ENCODE results near the gene SNN. TPM values are rescaled to one million over a fixed set of nuclear protein-coding genes. Genes with fewer than 3 reads are reported as not detected.
A peak's percentile ranks its signal among the peaks of the same experiment; 100 is the strongest.

The SNN gene
- total RNA-seq, 1 donor from 2014 or later = 38.3 TPM

DNA sequence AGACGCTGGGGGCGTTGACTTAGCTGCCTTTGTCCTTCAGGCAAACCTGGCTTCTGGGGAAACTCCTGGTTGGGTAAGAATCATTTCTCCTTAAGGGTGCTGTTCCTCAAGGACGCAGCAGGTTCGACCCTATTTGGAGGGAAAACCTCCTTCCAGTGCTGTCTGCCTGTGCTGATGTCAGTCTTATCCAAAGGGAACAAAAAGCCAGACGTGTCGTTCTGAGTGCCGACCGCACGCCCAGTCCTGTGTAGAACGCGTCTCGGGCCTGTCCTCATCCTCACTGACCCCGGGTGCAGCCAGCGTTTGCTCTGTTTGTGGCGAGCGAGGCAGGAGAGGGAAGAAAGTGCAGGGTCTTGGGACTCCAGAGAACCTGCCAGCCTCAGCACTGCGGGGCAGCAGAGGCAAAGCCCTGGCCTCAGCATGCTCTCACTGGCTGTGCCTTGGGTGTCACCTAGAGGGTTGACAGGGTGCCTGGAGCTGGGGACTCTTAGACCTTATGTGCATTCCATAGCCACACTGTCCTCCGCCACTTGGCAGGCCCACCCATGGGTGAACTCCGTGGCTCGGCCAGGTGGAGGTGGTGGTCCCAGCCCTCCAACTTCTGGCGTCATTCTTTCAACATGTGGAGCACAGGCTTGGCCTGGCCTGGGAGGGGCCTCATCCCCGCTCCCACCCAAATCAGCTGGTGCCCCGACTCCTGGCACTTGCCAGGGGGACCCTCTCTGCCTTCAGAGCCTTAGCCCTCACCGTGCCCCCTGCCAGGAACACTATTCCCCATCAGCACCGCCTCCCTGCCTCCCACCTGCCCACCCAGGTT is 6.0 kb downstream of the SNN start:
- peaks cover 33% of the 10 kb centered on the region for H3K4me1 Mint-ChIP-seq
- no peaks in the 10 kb centered on the region for H3K9me3 Mint-ChIP-seq

DNA sequence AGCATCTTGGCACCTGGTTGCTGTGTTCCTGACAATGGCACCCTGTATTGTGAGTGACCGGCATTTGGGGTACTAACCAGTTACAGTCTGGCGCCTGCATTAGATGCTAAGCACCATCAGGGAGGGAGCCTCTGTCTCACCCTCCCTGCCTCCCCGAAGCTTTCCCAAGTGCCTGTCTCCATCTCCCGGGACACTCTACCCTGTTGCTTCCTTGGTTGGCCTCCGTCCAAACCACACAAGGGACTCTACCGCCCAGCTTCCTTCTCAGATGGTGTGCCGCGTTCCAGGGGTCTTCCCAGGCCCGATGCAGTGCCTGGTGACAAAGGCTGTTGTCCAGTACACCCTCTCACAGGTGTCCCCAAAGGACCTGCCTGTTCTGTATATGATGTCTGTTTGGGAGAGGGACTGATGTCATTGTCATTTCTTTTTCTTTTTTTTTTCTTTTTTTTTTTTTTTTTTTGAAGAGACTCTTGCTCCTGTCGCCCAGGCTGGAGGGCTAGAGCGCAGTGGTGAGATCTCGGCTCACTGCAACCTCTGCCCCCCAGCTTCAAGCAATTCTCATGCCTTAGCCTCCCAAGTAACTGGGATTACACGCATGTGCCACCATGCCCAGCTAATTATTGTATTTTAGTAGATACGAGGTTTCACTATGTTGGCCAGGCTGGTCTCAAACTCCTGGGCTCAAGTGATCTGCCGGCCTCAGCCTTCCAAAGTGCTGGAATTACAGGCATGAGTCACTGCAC is 6.7 kb downstream of the SNN start:
- Mint-ChIP-seq H3K27me3 (ENCODE audit: low read depth) (no peaks in the 10 kb centered on the region), H3K27ac (peak overlapping the region; percentile 80), H3K4me1 (peaks cover 27% of the 10 kb centered on the region), H3K9me3 (no peaks in the 10 kb centered on the region), H3K36me3 (peaks cover 6% of the 10 kb centered on the region), H3K4me3 (no peak overlapping the region)
- TF ChIP-seq, protein P1, sequence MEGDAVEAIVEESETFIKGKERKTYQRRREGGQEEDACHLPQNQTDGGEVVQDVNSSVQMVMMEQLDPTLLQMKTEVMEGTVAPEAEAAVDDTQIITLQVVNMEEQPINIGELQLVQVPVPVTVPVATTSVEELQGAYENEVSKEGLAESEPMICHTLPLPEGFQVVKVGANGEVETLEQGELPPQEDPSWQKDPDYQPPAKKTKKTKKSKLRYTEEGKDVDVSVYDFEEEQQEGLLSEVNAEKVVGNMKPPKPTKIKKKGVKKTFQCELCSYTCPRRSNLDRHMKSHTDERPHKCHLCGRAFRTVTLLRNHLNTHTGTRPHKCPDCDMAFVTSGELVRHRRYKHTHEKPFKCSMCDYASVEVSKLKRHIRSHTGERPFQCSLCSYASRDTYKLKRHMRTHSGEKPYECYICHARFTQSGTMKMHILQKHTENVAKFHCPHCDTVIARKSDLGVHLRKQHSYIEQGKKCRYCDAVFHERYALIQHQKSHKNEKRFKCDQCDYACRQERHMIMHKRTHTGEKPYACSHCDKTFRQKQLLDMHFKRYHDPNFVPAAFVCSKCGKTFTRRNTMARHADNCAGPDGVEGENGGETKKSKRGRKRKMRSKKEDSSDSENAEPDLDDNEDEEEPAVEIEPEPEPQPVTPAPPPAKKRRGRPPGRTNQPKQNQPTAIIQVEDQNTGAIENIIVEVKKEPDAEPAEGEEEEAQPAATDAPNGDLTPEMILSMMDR (IDR thresholded peaks at IDR 0.05; ENCODE audit: unreplicated experiment) = no peak
- DNase-seq (ENCODE audit: low spot score in 2 of 2, unreplicated experiment in 2 of 2) = no peak

More for the DNA sequence above, 6.0 kb downstream of the SNN start:
- Mint-ChIP-seq H3K4me3 (no peak overlapping the region), H3K27me3 (ENCODE audit: low read depth) (no peaks in the 10 kb centered on the region), H3K27ac (peak overlapping the region; percentile 80), H3K36me3 (peaks cover 4% of the 10 kb centered on the region)
- DNase-seq (ENCODE audit: low spot score in 2 of 2, unreplicated experiment in 2 of 2) = no peak
- TF ChIP-seq, protein P1 (IDR thresholded peaks at IDR 0.05; ENCODE audit: unreplicated experiment) = no peak

- Mint-ChIP-seq H3K27me3 (ENCODE audit: low read depth) (no peaks in the 10 kb centered on the region), H3K36me3 (peaks cover 6% of the 10 kb centered on the region), H3K4me3 (no peak overlapping the region), H3K9me3 (no peaks in the 10 kb centered on the region), H3K27ac (no peak overlapping the region), H3K4me1 (peaks cover 18% of the 10 kb centered on the region)
- TF ChIP-seq, protein P1 (IDR thresholded peaks at IDR 0.05; ENCODE audit: unreplicated experiment) = no peak
- no peak for DNase-seq (ENCODE audit: low spot score in 2 of 2, unreplicated experiment in 2 of 2)
Measured at GRCh38 chr16:11675561-11676511, 7.6 kb downstream of the SNN start.

GRCh38 chr16:11676799-11677198 is 8.5 kb downstream of the SNN start:
- no peaks in the 10 kb centered on the region for H3K27me3 Mint-ChIP-seq (ENCODE audit: low read depth)
- peaks cover 14% of the 10 kb centered on the region for H3K36me3 Mint-ChIP-seq
- H3K4me1 Mint-ChIP-seq = peaks cover 15% of the 10 kb centered on the region
- H3K4me3 Mint-ChIP-seq = no peak overlapping the region
- DNase-seq (ENCODE audit: low spot score in 2 of 2, unreplicated experiment in 2 of 2) = no peak
- TF ChIP-seq, protein P1 (IDR thresholded peaks at IDR 0.05; ENCODE audit: unreplicated experiment) = no peak
- peak overlapping the region; percentile 21 for H3K27ac Mint-ChIP-seq
- no peaks in the 10 kb centered on the region for H3K9me3 Mint-ChIP-seq

DNA sequence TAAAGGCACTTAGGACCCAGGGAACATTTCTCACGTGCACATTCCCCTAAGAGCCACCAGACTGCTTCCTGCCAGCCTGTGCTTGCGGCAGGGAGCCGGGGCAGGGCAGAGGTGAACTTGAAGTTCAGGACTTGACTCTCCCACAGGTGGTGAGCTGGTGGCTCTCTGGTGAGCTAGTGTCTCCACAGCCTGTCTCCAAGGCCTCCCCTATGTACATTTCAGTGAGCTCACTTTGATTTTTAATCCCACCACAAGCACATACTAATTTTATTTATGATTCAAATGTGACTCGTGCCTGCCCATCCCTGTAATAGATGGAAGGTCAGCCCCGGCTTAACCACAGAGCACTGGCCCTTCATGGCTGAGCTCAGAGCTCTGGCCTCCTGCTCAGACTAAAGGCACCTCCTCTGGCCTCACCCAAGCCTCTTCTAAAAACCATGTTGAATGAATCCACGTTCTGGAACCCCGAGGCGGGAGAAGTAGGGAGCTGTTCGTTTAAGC is 9.2 kb downstream of the SNN start:
- TF ChIP-seq, protein P1 (IDR thresholded peaks at IDR 0.05; ENCODE audit: unreplicated experiment) = no peak
- DNase-seq (ENCODE audit: low spot score in 2 of 2, unreplicated experiment in 2 of 2) = no peak
- no peaks in the 10 kb centered on the region for H3K27me3 Mint-ChIP-seq (ENCODE audit: low read depth)
- no peaks in the 10 kb centered on the region for H3K9me3 Mint-ChIP-seq
- H3K27ac Mint-ChIP-seq = peak overlapping the region; percentile 68
- peaks cover 12% of the 10 kb centered on the region for H3K4me1 Mint-ChIP-seq
- no peak overlapping the region for H3K4me3 Mint-ChIP-seq
- H3K36me3 Mint-ChIP-seq = peaks cover 14% of the 10 kb centered on the region

Measured in mesothelial cell of epicardium (in vitro differentiated cells).